Measurements from ENCODE around the gene MFN2. TPM values are rescaled to one million over a fixed set of nuclear protein-coding genes. Genes with fewer than 3 reads are reported as not detected.
"Not testable (repeated sequence)": the region's sequence is repeated elsewhere in the genome, so short reads cannot be mapped to it uniquely, and the experiment has no call there.

Gene MFN2
- total RNA-seq, 1 experiment from 2014 or later: 72.6 TPM

GRCh38 chr1:11931845-11932244 is 48.4 kb upstream of the MFN2 start:
- no TSS peak for BruUV-seq (replicated peaks)
- CTCF ChIA-PET: no interaction called here
- Histone ChIP-seq H3K79me2 (ENCODE audit: low read depth) (no peaks in the 10 kb centered on the region), H3K27me3 (ENCODE audit: insufficient read depth, low read depth) (no peaks in the 10 kb centered on the region), H3K4me2 (no peak overlapping the region), H3K36me3 (ENCODE audit: low read depth) (no peaks in the 10 kb centered on the region), H3K27ac (no peak overlapping the region), H3F3A (ENCODE audit: insufficient read depth, low read depth) (0 out of 2 replicates have a peak, but pooled peaks cover 2% of the 10 kb centered on the region), H4K20me1 (ENCODE audit: insufficient read depth) (no peaks in the 10 kb centered on the region), H3K9me3 (ENCODE audit: insufficient read depth, low read depth) (no peaks in the 10 kb centered on the region), H3K9me2 (ENCODE audit: insufficient read depth) (no peaks in the 10 kb centered on the region), H3K4me1 (replicated peaks; ENCODE audit: insufficient read depth) (0 out of 2 replicates have a peak, but pooled peaks cover 10% of the 10 kb centered on the region), H2AFZ (no peak overlapping the region), H3K4me3 (no peak overlapping the region)
- DNase-seq: no peak
- POLR2A ChIA-PET (ENCODE audit: unreplicated experiment): no interaction called here
- no peak for TF ChIP-seq EZH2 (IDR thresholded peaks at IDR 0.05; ENCODE audit: low read depth)
- TF ChIP-seq CTCF (conservative IDR thresholded peaks at IDR 0.05): no peak
- intact Hi-C loops (cut with micrococcal nuclease; ENCODE audit: unreplicated experiment): loop anchor here (5.0 kb wide), 1 partner anchor 50 kb away; the partner anchor contains the start of gene MFN2

GRCh38 chr1:11934302-11935056 is 45.8 kb upstream of the MFN2 start, which contains the start of gene PLOD1:
TSS of gene PLOD1 (plus strand) at chr1:11934717. CDS start at chr1:11934780, 63 bp downstream.
- Histone ChIP-seq H3K36me3 (ENCODE audit: low read depth) (no peaks in the 10 kb centered on the region), H3K4me1 (replicated peaks; ENCODE audit: insufficient read depth) (0 out of 2 replicates have a peak, but pooled peaks cover 5% of the 10 kb centered on the region), H2AFZ (peak within 1 kb of the TSS; percentile 97), H3K9me2 (ENCODE audit: insufficient read depth) (no peaks in the 10 kb centered on the region), H3K79me2 (ENCODE audit: low read depth) (no peaks in the 10 kb centered on the region), H3K4me2 (peak within 1 kb of the TSS; percentile 91), H4K20me1 (ENCODE audit: insufficient read depth) (no peaks in the 10 kb centered on the region), H3K27me3 (ENCODE audit: insufficient read depth, low read depth) (no peaks in the 10 kb centered on the region), H3F3A (ENCODE audit: insufficient read depth, low read depth) (no peaks in the 10 kb centered on the region), H3K27ac (no peak within 1 kb of the TSS), H3K9me3 (ENCODE audit: insufficient read depth, low read depth) (no peaks in the 10 kb centered on the region), H3K4me3 (peak within 1 kb of the TSS; percentile 63)
- TF ChIP-seq EZH2 (IDR thresholded peaks at IDR 0.05; ENCODE audit: low read depth): no peak
- no peak for TF ChIP-seq CTCF (conservative IDR thresholded peaks at IDR 0.05)
- intact Hi-C loops (cut with micrococcal nuclease; ENCODE audit: unreplicated experiment): loop anchor here (5.0 kb wide), 1 partner anchor 48 kb away; the partner anchor contains the start of gene MFN2
- ChIA-PET POLR2A (ENCODE audit: unreplicated experiment) (interaction anchor here (0.6 to 1.0 kb wide), 6 partner anchors 10 to 164 kb away, joined by 3 to 39 read pairs (median 6); partner anchors contain the start of gene MFN2), CTCF (interaction anchor here (0.6 kb wide), 2 partner anchors 27 to 573 kb away, joined by 7 to 8 read pairs; no protein-coding TSS in a partner anchor)
- DNase-seq: peak; percentile 38 to 74
- BruUV-seq (replicated peaks): no TSS peak

GRCh38 chr1:11935057-11935412 is 45.2 kb upstream of the MFN2 start:
- H3K4me1 ChIP-seq (replicated peaks; ENCODE audit: insufficient read depth): 0 out of 2 replicates have a peak, but pooled peaks cover 5% of the 10 kb centered on the region
- no peaks in the 10 kb centered on the region for H4K20me1 ChIP-seq (ENCODE audit: insufficient read depth)
- BruUV-seq (replicated peaks): no TSS peak
- H3K4me3 ChIP-seq: peak overlapping the region; percentile 63
- peak overlapping the region; percentile 97 for H2AFZ ChIP-seq
- DNase-seq: no peak
- intact Hi-C loops (cut with micrococcal nuclease; ENCODE audit: unreplicated experiment): no loop called here
- no peak overlapping the region for H3K27ac ChIP-seq
- H3K79me2 ChIP-seq (ENCODE audit: low read depth): no peaks in the 10 kb centered on the region
- no peaks in the 10 kb centered on the region for H3K9me2 ChIP-seq (ENCODE audit: insufficient read depth)
- ChIA-PET CTCF (no interaction called here), POLR2A (ENCODE audit: unreplicated experiment) (interaction anchor here (0.6 to 1.0 kb wide), 2 partner anchors 45 to 165 kb away, joined by 3 to 8 read pairs; partner anchors contain the start of gene MFN2)
- no peaks in the 10 kb centered on the region for H3K9me3 ChIP-seq (ENCODE audit: insufficient read depth, low read depth)
- H3K36me3 ChIP-seq (ENCODE audit: low read depth): no peaks in the 10 kb centered on the region
- no peaks in the 10 kb centered on the region for H3F3A ChIP-seq (ENCODE audit: insufficient read depth, low read depth)
- no peaks in the 10 kb centered on the region for H3K27me3 ChIP-seq (ENCODE audit: insufficient read depth, low read depth)
- peak overlapping the region; percentile 91 for H3K4me2 ChIP-seq
- TF ChIP-seq EZH2 (IDR thresholded peaks at IDR 0.05; ENCODE audit: low read depth): no peak
- TF ChIP-seq CTCF (conservative IDR thresholded peaks at IDR 0.05): no peak

- H3K9me2 ChIP-seq (ENCODE audit: insufficient read depth); H3K27ac ChIP-seq; H4K20me1 ChIP-seq (ENCODE audit: insufficient read depth); H3K79me2 ChIP-seq (ENCODE audit: low read depth); H3K4me2 ChIP-seq; H3K4me3 ChIP-seq; DNase-seq; H3K36me3 ChIP-seq (ENCODE audit: low read depth); intact Hi-C loops (cut with micrococcal nuclease; ENCODE audit: unreplicated experiment); H3K27me3 ChIP-seq (ENCODE audit: insufficient read depth, low read depth); CTCF ChIA-PET; H3K4me1 ChIP-seq (replicated peaks; ENCODE audit: insufficient read depth); H2AFZ ChIP-seq; H3F3A ChIP-seq (ENCODE audit: insufficient read depth, low read depth); H3K9me3 ChIP-seq (ENCODE audit: insufficient read depth, low read depth): not testable (repeated sequence)
- POLR2A ChIA-PET (ENCODE audit: unreplicated experiment): interaction anchor here (0.7 kb wide), 1 partner anchor 27 kb away, joined by 16 read pairs; no protein-coding TSS in a partner anchor
- TSS peak; percentile 37 for BruUV-seq (replicated peaks)
Observed at GRCh38 chr1:11935733-11936132, 44.5 kb upstream of the MFN2 start.
